A549 (cell line): ENCODE results near the gene UNC45A. TPM values are rescaled to one million over a fixed set of nuclear protein-coding genes. Genes with fewer than 3 reads are reported as not detected.

ENCODE experiments used
- ATAC-seq, 2 experiments: fragments of 200-7000 bp in 1 of 2; fragments of >200 bp in 1 of 2; cut with Nextera tagmentation in 1 of 2; cut with Tn5 transposase in 1 of 2; 3 replicates each; pipeline versions ENCODE4 v1.8.0 to v1.9.1; 2018 to 2020; ENCODE audit warnings: mild to moderate bottlenecking in 1 of 2, moderate library complexity in 1 of 2
- CTCF ChIA-PET: fragments of 300-600 bp; sonication (Branson Sonifier 250); formaldehyde crosslinking; extraction: SDS; loops from one replicate; lab custom pipeline; 2021; ENCODE audit warnings: antibody characterized with exemption, inconsistent platforms; lab: Yijun Ruan, JAX
- POLR2A ChIA-PET: fragments of 350-600 bp; formaldehyde crosslinking; extraction: SDS; loops from one replicate; lab custom pipeline; 2021; ENCODE audit warnings: antibody characterized with exemption, inconsistent platforms; lab: Yijun Ruan, JAX
- DNase-seq, 2 experiments: peaks; one replicate each; pipeline versions ENCODE4 v3.0.0 to v3.0.0-alpha.2; 2011 to 2016; ENCODE audit warnings: low read depth in 1 of 2, low spot score in 1 of 2
- FAIRE-seq: peaks from 2 replicates; lab custom pipeline; 2011; peaks lifted over from hg19 to GRCh38; lab: Jason Lieb, UNC
- H3K27ac ChIP-seq, 2 experiments: fragments of >200 bp; sonication (Bioruptor Twin); formaldehyde crosslinking; 3 replicates each; pipeline ENCODE4 v1.5.1; 2016 to 2017
- H3K4me1 ChIP-seq: fragments of >200 bp; sonication (Bioruptor Twin); formaldehyde crosslinking; 3 replicates; pipeline ENCODE4 v1.6.1; 2016
- H3K4me2 ChIP-seq: fragments of >200 bp; sonication (Bioruptor Twin); formaldehyde crosslinking; 3 replicates; pipeline ENCODE4 v1.6.1; 2016
- H3K4me3 ChIP-seq: fragments of >200 bp; sonication (Bioruptor Twin); formaldehyde crosslinking; 3 replicates; pipeline ENCODE4 v1.5.1; 2016
- H3K9me3 ChIP-seq: fragments of >200 bp; sonication (Bioruptor Twin); formaldehyde crosslinking; 3 replicates; pipeline ENCODE4 v1.6.1; 2016
- CBX2 ChIP-seq: fragments of 200-600 bp; sonication (generic); IDR thresholded peaks from 2 replicates; pipeline ENCODE4 v1.6.1; 2016; ENCODE audit warnings: low read depth, mild to moderate bottlenecking, borderline replicate concordance
- CBX8 ChIP-seq: fragments of 200-600 bp; sonication (generic); IDR thresholded peaks from 2 replicates; pipeline ENCODE4 v1.6.1; 2016
- CEBPB ChIP-seq, 2 experiments: fragments of >200 bp in 1 of 2; sonication (Bioruptor Twin) in 1 of 2; formaldehyde crosslinking in 1 of 2; IDR thresholded peaks; 2 replicates each; pipeline ENCODE4 v1.6.1; 2012 to 2016
- CHD2 ChIP-seq: fragments of 150-350 bp; IDR thresholded peaks from 2 replicates; pipeline ENCODE4 v1.6.1; 2014; ENCODE audit warnings: low read length; ENCODE audit not compliant: partially characterized antibody
- CHD4 ChIP-seq: fragments of 200-600 bp; sonication (generic); IDR thresholded peaks from 2 replicates; pipeline ENCODE4 v1.6.1; 2016; ENCODE audit warnings: antibody characterized with exemption, mild to moderate bottlenecking, borderline replicate concordance
- EP300 ChIP-seq, 2 experiments: fragments of >200 bp; sonication (Bioruptor Twin); formaldehyde crosslinking; IDR thresholded peaks; 2 replicates in 1 of 2; 3 replicates in 1 of 2; pipeline ENCODE4 v1.6.1; 2016 to 2017
- ESRRA ChIP-seq: fragments of 150-350 bp; IDR thresholded peaks from 2 replicates; pipeline ENCODE4 v1.6.1; 2014; ENCODE audit warnings: mild to moderate bottlenecking, low read length, borderline replicate concordance
- FOSB ChIP-seq: fragments of 250-450 bp; sonication (Bioruptor Pico); IDR thresholded peaks from 2 replicates; pipeline ENCODE4 v1.5.0; 2020; ENCODE audit warnings: mild to moderate bottlenecking, moderate library complexity
- FOXS1 ChIP-seq: fragments of 250-450 bp; sonication (Bioruptor Pico); IDR thresholded peaks from 2 replicates; pipeline ENCODE4 v1.5.0; 2020; ENCODE audit warnings: mild to moderate bottlenecking, moderate library complexity
- KDM1A ChIP-seq: fragments of 200-600 bp; sonication (generic); IDR thresholded peaks from 2 replicates; pipeline ENCODE4 v1.6.1; 2016; ENCODE audit warnings: low read depth, mild to moderate bottlenecking
- KDM5A ChIP-seq: fragments of 200-600 bp; sonication (generic); IDR thresholded peaks from 2 replicates; pipeline ENCODE4 v1.6.1; 2016; ENCODE audit warnings: antibody characterized with exemption, mild to moderate bottlenecking
- MAZ ChIP-seq: fragments of 150-350 bp; IDR thresholded peaks from 2 replicates; pipeline ENCODE4 v1.6.1; 2014; ENCODE audit warnings: antibody characterized with exemption, low read depth, low read length, borderline replicate concordance
- MYC ChIP-seq: IDR thresholded peaks from 2 replicates; pipeline ENCODE4 v1.6.1; 2012; ENCODE audit warnings: mild to moderate bottlenecking, inconsistent platforms, low read length, improper control_type of control experiment, borderline replicate concordance
- NFE2L2 ChIP-seq: fragments of 150-350 bp; conservative IDR thresholded peaks from 2 replicates; pipeline ENCODE4 v1.6.1; 2014; ENCODE audit warnings: low read length
- NPAS2 ChIP-seq: fragments of 250-450 bp; sonication (Bioruptor Pico); IDR thresholded peaks from 2 replicates; pipeline ENCODE4 v1.8.0; 2022; ENCODE audit warnings: mild to moderate bottlenecking, moderate library complexity, borderline replicate concordance
- NR3C1 ChIP-seq: fragments of >200 bp; sonication (Bioruptor Twin); formaldehyde crosslinking; IDR thresholded peaks from 3 replicates; pipeline ENCODE4 v1.6.1; 2017
- PHF8 ChIP-seq: fragments of 200-600 bp; sonication (generic); IDR thresholded peaks from 2 replicates; pipeline ENCODE4 v1.6.1; 2016; ENCODE audit warnings: low read depth, mild to moderate bottlenecking, antibody characterized with exemption, moderate library complexity, borderline replicate concordance
- POLR2A ChIP-seq: IDR thresholded peaks from 2 replicates; pipeline ENCODE4 v1.6.1; 2012; ENCODE audit warnings: mild to moderate bottlenecking, low read length
- RCOR1 ChIP-seq: fragments of 150-350 bp; IDR thresholded peaks from 2 replicates; pipeline ENCODE4 v1.6.1; 2014; ENCODE audit warnings: antibody characterized with exemption, low read length, low read depth
- RFX5 ChIP-seq: fragments of 450-650 bp; IDR thresholded peaks from 2 replicates; pipeline ENCODE4 v1.7.1; 2014; ENCODE audit warnings: antibody characterized with exemption, mild to moderate bottlenecking, moderate library complexity
- SREBF2 ChIP-seq: fragments of 450-650 bp; IDR thresholded peaks from 2 replicates; pipeline ENCODE4 v1.6.1; 2014; ENCODE audit warnings: mild to moderate bottlenecking, moderate library complexity
- TFCP2L1 ChIP-seq: fragments of 250-450 bp; sonication (Bioruptor Pico); IDR thresholded peaks from 2 replicates; pipeline ENCODE4 v1.5.0; 2021; ENCODE audit warnings: mild to moderate bottlenecking
- TP53 ChIP-seq: fragments of 250-450 bp; sonication (Bioruptor Pico); IDR thresholded peaks from 2 replicates; pipeline ENCODE4 v1.5.0; 2021; ENCODE audit warnings: mild to moderate bottlenecking, moderate library complexity
- WGBS: methylation state at CpG from one replicate; pipeline ENCODE4 v1.1.6; 2017; ENCODE audit errors: missing lambda C conversion rate; 5-methylcytosine and 5-hydroxymethylcytosine counted together
- polyA plus RNA-seq, 4 experiments: library from polyadenylated mRNA; depleted of rRNA in 3 of 4; stranded (reverse); fragments of >200 nt; fragmentation: RNase III in 1 of 4; extraction: RNeasy Plus Mini Kit Qiagen cat#74134 plus additional on column Dnase treatment in 1 of 4; gene quantifications; 2 replicates in 3 of 4; 3 replicates in 1 of 4; pipeline ENCODE4 v1.2.3, GENCODE V29; 2011 to 2017
- TF ChIP-seq, protein P1 (sequence below): IDR thresholded peaks from 2 replicates; pipeline ENCODE4 v1.6.1; 2012
- TF ChIP-seq, protein P2 (sequence below): fragments of 200-600 bp; sonication (generic); IDR thresholded peaks from 2 replicates; pipeline ENCODE4 v1.6.1; 2016; ENCODE audit warnings: antibody characterized with exemption, mild to moderate bottlenecking, moderate library complexity
- TF ChIP-seq, protein P3 (sequence below): fragments of 150-350 bp; IDR thresholded peaks from 2 replicates; pipeline ENCODE4 v1.6.1; 2014; ENCODE audit warnings: low read depth, mild to moderate bottlenecking, low read length
- TF ChIP-seq, protein P4 (sequence below): IDR thresholded peaks from 2 replicates; pipeline ENCODE4 v1.6.1; 2012
- TF ChIP-seq, protein P5 (sequence below): fragments of >200 bp; sonication (Bioruptor Twin); formaldehyde crosslinking; IDR thresholded peaks from 2 replicates; pipeline ENCODE4 v1.6.1; 2016
- TF ChIP-seq, protein P6 (sequence below): fragments of 250-450 bp; sonication (Bioruptor Pico); IDR thresholded peaks from 2 replicates; pipeline ENCODE4 v1.5.0; 2020; ENCODE audit warnings: low read depth, mild to moderate bottlenecking, moderate library complexity
- TF ChIP-seq, protein P7 (sequence below): IDR thresholded peaks from 2 replicates; pipeline ENCODE4 v1.6.1; 2012; ENCODE audit warnings: low read depth, borderline replicate concordance

UNC45A gene
- polyA plus RNA-seq, 2 of the 4 experiments (the other 2 are of a cell fraction), result 48.2 to 80.4 TPM

DNA sequence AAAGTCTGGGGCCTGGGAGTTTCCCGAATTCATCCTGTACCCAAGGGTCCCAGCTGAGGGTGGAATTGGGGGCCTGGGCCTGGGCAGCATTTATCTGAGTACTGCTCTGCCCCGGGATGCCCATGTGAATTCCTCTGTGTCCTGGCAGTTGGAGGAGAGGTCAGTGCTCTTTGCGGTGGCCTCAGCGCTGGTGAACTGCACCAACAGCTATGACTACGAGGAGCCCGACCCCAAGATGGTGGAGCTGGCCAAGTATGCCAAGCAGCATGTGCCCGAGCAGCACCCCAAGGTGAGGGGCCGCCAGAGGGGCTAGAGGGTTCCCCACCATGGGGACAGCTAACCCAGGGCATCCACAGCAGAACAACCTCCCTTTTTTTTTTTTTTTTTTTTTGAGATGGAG, 13.4 kb downstream of the UNC45A start (continued):
- TF ChIP-seq CHD2 (no peak), RFX5 (no peak), CEBPB (IDR thresholded peaks at IDR 0.05) (no peak)

DNA sequence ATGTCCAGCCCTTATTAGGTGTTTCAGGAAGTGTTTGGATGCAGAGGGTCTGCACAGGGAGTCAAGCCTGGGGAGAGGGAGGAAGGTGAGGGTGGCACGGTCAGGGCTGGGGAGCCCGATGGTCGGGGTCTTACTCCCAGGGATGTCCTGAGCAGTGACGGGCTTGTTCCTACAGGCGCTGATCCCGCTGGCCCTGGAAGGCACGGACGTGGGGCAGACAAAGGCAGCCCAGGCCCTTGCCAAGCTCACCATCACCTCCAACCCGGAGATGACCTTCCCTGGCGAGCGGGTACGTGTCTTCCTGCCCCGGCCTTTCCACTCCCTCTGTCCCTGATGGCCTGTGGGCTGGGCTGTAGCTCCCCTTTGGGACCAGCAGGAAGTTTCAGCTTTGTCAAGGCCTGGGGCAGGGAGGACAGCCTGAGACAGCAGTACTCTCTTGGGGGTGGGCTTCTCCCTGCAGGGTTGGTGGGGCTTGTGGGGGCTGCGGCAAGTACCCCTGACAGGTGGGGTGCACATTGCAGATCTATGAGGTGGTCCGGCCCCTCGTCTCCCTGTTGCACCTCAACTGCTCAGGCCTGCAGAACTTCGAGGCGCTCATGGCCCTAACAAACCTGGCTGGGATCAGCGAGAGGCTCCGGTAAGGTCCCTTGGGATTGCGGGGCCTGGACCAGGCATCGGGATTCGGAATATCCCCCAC, 15.0 kb downstream of the UNC45A start:
- peak overlapping the region; percentile 66 to 87 for H3K27ac ChIP-seq
- ATAC-seq, result no peak
- H3K9me3 ChIP-seq, result no peaks in the 10 kb centered on the region
- no peak overlapping the region for H3K4me3 ChIP-seq
- ChIA-PET CTCF (interaction anchor here (0.9 to 25.4 kb wide), 4 partner anchors 9 to 322 kb away, joined by 3 to 536 read pairs (median 6); partner anchors contain the start of genes HDDC3 and UNC45A), POLR2A (interaction anchor here (0.6 to 1.0 kb wide), 2 partner anchors 9 to 21 kb away, joined by 3 read pairs; no protein-coding TSS in a partner anchor)
- TF ChIP-seq, protein P1, sequence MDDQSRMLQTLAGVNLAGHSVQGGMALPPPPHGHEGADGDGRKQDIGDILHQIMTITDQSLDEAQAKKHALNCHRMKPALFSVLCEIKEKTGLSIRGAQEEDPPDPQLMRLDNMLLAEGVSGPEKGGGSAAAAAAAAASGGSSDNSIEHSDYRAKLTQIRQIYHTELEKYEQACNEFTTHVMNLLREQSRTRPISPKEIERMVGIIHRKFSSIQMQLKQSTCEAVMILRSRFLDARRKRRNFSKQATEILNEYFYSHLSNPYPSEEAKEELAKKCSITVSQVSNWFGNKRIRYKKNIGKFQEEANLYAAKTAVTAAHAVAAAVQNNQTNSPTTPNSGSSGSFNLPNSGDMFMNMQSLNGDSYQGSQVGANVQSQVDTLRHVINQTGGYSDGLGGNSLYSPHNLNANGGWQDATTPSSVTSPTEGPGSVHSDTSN, result no peak
- TF ChIP-seq POLR2A (no peak), NR3C1 (no peak), EP300 (IDR thresholded peaks at IDR 0.05) (no peak), RFX5 (no peak), CHD4 (no peak), CBX2 (no peak), FOXS1 (no peak), MAZ (no peak), MYC (no peak), SREBF2 (no peak), ESRRA (no peak), RCOR1 (no peak), FOSB (CRISPR knock-in tag) (no peak)
- TF ChIP-seq, protein P2, sequence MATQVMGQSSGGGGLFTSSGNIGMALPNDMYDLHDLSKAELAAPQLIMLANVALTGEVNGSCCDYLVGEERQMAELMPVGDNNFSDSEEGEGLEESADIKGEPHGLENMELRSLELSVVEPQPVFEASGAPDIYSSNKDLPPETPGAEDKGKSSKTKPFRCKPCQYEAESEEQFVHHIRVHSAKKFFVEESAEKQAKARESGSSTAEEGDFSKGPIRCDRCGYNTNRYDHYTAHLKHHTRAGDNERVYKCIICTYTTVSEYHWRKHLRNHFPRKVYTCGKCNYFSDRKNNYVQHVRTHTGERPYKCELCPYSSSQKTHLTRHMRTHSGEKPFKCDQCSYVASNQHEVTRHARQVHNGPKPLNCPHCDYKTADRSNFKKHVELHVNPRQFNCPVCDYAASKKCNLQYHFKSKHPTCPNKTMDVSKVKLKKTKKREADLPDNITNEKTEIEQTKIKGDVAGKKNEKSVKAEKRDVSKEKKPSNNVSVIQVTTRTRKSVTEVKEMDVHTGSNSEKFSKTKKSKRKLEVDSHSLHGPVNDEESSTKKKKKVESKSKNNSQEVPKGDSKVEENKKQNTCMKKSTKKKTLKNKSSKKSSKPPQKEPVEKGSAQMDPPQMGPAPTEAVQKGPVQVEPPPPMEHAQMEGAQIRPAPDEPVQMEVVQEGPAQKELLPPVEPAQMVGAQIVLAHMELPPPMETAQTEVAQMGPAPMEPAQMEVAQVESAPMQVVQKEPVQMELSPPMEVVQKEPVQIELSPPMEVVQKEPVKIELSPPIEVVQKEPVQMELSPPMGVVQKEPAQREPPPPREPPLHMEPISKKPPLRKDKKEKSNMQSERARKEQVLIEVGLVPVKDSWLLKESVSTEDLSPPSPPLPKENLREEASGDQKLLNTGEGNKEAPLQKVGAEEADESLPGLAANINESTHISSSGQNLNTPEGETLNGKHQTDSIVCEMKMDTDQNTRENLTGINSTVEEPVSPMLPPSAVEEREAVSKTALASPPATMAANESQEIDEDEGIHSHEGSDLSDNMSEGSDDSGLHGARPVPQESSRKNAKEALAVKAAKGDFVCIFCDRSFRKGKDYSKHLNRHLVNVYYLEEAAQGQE, result no peak
- TF ChIP-seq, protein P3, sequence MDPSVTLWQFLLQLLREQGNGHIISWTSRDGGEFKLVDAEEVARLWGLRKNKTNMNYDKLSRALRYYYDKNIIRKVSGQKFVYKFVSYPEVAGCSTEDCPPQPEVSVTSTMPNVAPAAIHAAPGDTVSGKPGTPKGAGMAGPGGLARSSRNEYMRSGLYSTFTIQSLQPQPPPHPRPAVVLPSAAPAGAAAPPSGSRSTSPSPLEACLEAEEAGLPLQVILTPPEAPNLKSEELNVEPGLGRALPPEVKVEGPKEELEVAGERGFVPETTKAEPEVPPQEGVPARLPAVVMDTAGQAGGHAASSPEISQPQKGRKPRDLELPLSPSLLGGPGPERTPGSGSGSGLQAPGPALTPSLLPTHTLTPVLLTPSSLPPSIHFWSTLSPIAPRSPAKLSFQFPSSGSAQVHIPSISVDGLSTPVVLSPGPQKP, result no peak
- TF ChIP-seq, protein P4, sequence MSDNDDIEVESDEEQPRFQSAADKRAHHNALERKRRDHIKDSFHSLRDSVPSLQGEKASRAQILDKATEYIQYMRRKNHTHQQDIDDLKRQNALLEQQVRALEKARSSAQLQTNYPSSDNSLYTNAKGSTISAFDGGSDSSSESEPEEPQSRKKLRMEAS, result no peak
- TF ChIP-seq, all 56 proteins: peak for 0
- Histone ChIP-seq H3K4me2 (peak overlapping the region; percentile 24; the same call in 1 of the 3 replicates), H3K4me1 (peaks cover 15% of the 10 kb centered on the region)
- FAIRE-seq, result no peak
- DNase-seq, result no peak
- 93% methylated on average over 22 of the region's 23 CpGs for WGBS

DNA sequence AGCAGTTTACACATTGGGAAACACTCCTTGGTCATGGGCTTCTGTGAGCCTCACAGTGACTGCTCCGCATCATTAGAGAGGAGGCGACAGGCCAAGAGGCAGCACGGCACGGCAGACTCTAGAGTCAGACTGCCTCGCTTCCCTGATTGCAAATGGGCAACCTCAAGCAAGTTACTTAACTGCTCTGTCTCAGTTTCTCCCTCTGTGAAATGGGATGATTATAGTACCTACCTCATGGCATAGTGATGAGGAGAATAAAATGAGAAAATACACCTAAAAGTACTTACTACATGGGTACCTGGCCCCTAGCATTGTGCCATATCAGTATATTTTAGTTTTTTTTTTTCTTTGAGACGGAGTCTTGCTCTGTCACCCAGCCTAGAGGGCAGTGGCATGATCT, 15.6 kb downstream of the UNC45A start:
- FAIRE-seq, result no peak
- ATAC-seq, result no peak
- POLR2A ChIA-PET, result no interaction called here
- TF ChIP-seq, protein P5, sequence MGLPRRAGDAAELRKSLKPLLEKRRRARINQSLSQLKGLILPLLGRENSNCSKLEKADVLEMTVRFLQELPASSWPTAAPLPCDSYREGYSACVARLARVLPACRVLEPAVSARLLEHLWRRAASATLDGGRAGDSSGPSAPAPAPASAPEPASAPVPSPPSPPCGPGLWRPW, result no peak
- TF ChIP-seq KDM1A (no peak), KDM5A (no peak), NPAS2 (no peak), CBX8 (no peak), POLR2A (no peak), TP53 (CRISPR knock-in tag) (no peak), PHF8 (no peak), NFE2L2 (no peak), TFCP2L1 (CRISPR knock-in tag) (no peak)
- TF ChIP-seq, protein P6, sequence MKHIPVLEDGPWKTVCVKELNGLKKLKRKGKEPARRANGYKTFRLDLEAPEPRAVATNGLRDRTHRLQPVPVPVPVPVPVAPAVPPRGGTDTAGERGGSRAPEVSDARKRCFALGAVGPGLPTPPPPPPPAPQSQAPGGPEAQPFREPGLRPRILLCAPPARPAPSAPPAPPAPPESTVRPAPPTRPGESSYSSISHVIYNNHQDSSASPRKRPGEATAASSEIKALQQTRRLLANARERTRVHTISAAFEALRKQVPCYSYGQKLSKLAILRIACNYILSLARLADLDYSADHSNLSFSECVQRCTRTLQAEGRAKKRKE, result no peak
- TF ChIP-seq, protein P7, sequence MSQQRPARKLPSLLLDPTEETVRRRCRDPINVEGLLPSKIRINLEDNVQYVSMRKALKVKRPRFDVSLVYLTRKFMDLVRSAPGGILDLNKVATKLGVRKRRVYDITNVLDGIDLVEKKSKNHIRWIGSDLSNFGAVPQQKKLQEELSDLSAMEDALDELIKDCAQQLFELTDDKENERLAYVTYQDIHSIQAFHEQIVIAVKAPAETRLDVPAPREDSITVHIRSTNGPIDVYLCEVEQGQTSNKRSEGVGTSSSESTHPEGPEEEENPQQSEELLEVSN, result no peak

More for the DNA sequence above, 15.6 kb downstream of the UNC45A start:
- Histone ChIP-seq H3K4me3 (no peak overlapping the region), H3K4me2 (no peak overlapping the region), H3K9me3 (no peaks in the 10 kb centered on the region), H3K27ac (no peak overlapping the region), H3K4me1 (peaks cover 18% of the 10 kb centered on the region)
- DNase-seq, result no peak
- CTCF ChIA-PET, result interaction anchor here (2.8 to 25.4 kb wide), 3 partner anchors 14 to 101 kb away, joined by 8 to 536 read pairs (median 203); partner anchors contain the start of genes HDDC3 and UNC45A
- 96% methylated on average over 6 of the region's 6 CpGs for WGBS
